GM19035 (cell line): ENCODE data around the gene CLSTN1.
"Not testable (repeated sequence)": the region's sequence is repeated elsewhere in the genome, so short reads cannot be mapped to it uniquely, and the experiment has no call there.

ENCODE experiments used
- ATAC-seq: cut with Tn5 transposase; IDR thresholded peaks from one replicate; pipeline ENCODE4 v1.9.1; 2021; ENCODE audit not compliant: unreplicated experiment

CLSTN1 gene

GRCh38 chr1:9717193-9718005, 106.4 kb downstream of the CLSTN1 start:
- ATAC-seq = no peak

- no peak for ATAC-seq
Measured at GRCh38 chr1:9716404-9717192, 107.2 kb downstream of the CLSTN1 start.

GRCh38 chr1:9715536-9716226, 108.1 kb downstream of the CLSTN1 start:
- ATAC-seq = no peak

- ATAC-seq = no peak
Measured at GRCh38 chr1:9714257-9714718, 109.5 kb downstream of the CLSTN1 start.

- ATAC-seq = not testable (repeated sequence)
Measured at GRCh38 chr1:9712767-9713166, 111.0 kb downstream of the CLSTN1 start.

- no peak for ATAC-seq
Measured at GRCh38 chr1:9711466-9712020, 112.2 kb downstream of the CLSTN1 start.

- ATAC-seq = no peak
Measured at GRCh38 chr1:9710037-9710436, 113.7 kb downstream of the CLSTN1 start.

- no peak for ATAC-seq
Measured at GRCh38 chr1:9706178-9706577, 117.6 kb downstream of the CLSTN1 start.

GRCh38 chr1:9705337-9706093, 118.2 kb downstream of the CLSTN1 start:
- no peak for ATAC-seq

GRCh38 chr1:9703681-9704080, 120.1 kb downstream of the CLSTN1 start:
- ATAC-seq = no peak

GRCh38 chr1:9703165-9703509, 120.6 kb downstream of the CLSTN1 start:
- no peak for ATAC-seq

- ATAC-seq = no peak
Measured at GRCh38 chr1:9701665-9702064, 122.1 kb downstream of the CLSTN1 start.

- no peak for ATAC-seq
Measured at GRCh38 chr1:9700340-9700739, 123.4 kb downstream of the CLSTN1 start.

- no peak for ATAC-seq
Measured at GRCh38 chr1:9699361-9699760, 124.4 kb downstream of the CLSTN1 start.

GRCh38 chr1:9696793-9697192, 127.0 kb downstream of the CLSTN1 start:
- ATAC-seq = no peak

GRCh38 chr1:9691691-9692090, 132.1 kb downstream of the CLSTN1 start:
- ATAC-seq = no peak

GRCh38 chr1:9691108-9691445, 132.7 kb downstream of the CLSTN1 start:
- no peak for ATAC-seq

GRCh38 chr1:9690440-9691107, 133.2 kb downstream of the CLSTN1 start:
- no peak for ATAC-seq

- ATAC-seq = no peak
Measured at GRCh38 chr1:9689971-9690381, 133.8 kb downstream of the CLSTN1 start.
